ENCODE measurements around the gene XPO4. TPM values are rescaled to one million over a fixed set of nuclear protein-coding genes. Genes with fewer than 3 reads are reported as not detected.

XPO4 gene
- total and polyA plus RNA-seq, 2 of the 13 experiments (the other 11 are each of a cell fraction or from before 2014, with no cell fraction given): 8.4 to 24.8 TPM

DNA sequence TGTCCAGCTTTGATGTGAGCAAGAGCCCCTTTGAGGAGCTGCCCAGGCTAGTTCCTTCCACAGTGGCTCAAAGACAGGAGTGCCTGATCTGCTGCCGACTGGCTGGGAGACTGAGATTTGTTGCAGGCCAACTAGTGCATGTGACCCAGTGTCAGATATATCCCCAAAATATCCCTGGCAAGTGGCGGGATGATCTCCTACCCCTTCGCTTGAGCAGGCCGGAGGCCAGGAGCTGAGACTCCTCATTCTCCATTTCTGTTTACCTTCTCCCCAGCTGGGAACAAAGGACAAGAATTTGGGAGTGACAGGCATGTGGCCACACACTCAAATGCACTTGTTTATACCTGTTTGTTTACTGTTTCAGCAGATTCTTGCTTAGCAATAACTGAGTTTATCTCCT, 37.1 kb upstream of the XPO4 start (continued):
- TF ChIP-seq, protein P1, sequence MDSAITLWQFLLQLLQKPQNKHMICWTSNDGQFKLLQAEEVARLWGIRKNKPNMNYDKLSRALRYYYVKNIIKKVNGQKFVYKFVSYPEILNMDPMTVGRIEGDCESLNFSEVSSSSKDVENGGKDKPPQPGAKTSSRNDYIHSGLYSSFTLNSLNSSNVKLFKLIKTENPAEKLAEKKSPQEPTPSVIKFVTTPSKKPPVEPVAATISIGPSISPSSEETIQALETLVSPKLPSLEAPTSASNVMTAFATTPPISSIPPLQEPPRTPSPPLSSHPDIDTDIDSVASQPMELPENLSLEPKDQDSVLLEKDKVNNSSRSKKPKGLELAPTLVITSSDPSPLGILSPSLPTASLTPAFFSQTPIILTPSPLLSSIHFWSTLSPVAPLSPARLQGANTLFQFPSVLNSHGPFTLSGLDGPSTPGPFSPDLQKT (CRISPR knock-in tag; IDR thresholded peaks at IDR 0.05; ENCODE audit: borderline replicate concordance): no peak
- TF ChIP-seq HDAC2 (CRISPR knock-in tag; IDR thresholded peaks at IDR 0.05) (no peak), SOX6 (IDR thresholded peaks at IDR 0.05) (no peak), SOX6 (CRISPR knock-in tag; IDR thresholded peaks at IDR 0.05) (0 out of 2 replicates have a peak, but pooled peaks have one; percentile 37), FOXA1 (IDR thresholded peaks at IDR 0.05) (no peak), FOXA1 (CRISPR knock-in tag; IDR thresholded peaks at IDR 0.05) (0 out of 2 replicates have a peak, but pooled peaks have one; percentile 9), ZKSCAN5 (CRISPR knock-in tag; IDR thresholded peaks at IDR 0.05) (no peak), ARHGAP35 (CRISPR knock-in tag; IDR thresholded peaks at IDR 0.05; ENCODE audit: borderline replicate concordance) (no peak), JARID2 (CRISPR knock-in tag; IDR thresholded peaks at IDR 0.05; ENCODE audit: insufficient replicate concordance) (no peak), ZNF563 (CRISPR knock-in tag; IDR thresholded peaks at IDR 0.05) (no peak), FOXP1 (IDR thresholded peaks at IDR 0.05) (no peak), FOXP1 (CRISPR knock-in tag; IDR thresholded peaks at IDR 0.05) (peak; percentile 32; the same call in 1 of the 2 replicates), NCOA1 (CRISPR knock-in tag; IDR thresholded peaks at IDR 0.05) (0 out of 2 replicates have a peak, but pooled peaks have one; percentile 42)
- TF ChIP-seq, protein P2, sequence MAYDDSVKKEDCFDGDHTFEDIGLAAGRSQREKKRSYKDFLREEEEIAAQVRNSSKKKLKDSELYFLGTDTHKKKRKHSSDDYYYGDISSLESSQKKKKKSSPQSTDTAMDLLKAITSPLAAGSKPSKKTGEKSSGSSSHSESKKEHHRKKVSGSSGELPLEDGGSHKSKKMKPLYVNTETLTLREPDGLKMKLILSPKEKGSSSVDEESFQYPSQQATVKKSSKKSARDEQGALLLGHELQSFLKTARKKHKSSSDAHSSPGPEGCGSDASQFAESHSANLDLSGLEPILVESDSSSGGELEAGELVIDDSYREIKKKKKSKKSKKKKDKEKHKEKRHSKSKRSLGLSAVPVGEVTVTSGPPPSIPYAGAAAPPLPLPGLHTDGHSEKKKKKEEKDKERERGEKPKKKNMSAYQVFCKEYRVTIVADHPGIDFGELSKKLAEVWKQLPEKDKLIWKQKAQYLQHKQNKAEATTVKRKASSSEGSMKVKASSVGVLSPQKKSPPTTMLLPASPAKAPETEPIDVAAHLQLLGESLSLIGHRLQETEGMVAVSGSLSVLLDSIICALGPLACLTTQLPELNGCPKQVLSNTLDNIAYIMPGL (CRISPR knock-in tag; IDR thresholded peaks at IDR 0.05; ENCODE audit: borderline replicate concordance in 1 of 2, low read depth in 1 of 2): no peak
- TF ChIP-seq, protein P3, sequence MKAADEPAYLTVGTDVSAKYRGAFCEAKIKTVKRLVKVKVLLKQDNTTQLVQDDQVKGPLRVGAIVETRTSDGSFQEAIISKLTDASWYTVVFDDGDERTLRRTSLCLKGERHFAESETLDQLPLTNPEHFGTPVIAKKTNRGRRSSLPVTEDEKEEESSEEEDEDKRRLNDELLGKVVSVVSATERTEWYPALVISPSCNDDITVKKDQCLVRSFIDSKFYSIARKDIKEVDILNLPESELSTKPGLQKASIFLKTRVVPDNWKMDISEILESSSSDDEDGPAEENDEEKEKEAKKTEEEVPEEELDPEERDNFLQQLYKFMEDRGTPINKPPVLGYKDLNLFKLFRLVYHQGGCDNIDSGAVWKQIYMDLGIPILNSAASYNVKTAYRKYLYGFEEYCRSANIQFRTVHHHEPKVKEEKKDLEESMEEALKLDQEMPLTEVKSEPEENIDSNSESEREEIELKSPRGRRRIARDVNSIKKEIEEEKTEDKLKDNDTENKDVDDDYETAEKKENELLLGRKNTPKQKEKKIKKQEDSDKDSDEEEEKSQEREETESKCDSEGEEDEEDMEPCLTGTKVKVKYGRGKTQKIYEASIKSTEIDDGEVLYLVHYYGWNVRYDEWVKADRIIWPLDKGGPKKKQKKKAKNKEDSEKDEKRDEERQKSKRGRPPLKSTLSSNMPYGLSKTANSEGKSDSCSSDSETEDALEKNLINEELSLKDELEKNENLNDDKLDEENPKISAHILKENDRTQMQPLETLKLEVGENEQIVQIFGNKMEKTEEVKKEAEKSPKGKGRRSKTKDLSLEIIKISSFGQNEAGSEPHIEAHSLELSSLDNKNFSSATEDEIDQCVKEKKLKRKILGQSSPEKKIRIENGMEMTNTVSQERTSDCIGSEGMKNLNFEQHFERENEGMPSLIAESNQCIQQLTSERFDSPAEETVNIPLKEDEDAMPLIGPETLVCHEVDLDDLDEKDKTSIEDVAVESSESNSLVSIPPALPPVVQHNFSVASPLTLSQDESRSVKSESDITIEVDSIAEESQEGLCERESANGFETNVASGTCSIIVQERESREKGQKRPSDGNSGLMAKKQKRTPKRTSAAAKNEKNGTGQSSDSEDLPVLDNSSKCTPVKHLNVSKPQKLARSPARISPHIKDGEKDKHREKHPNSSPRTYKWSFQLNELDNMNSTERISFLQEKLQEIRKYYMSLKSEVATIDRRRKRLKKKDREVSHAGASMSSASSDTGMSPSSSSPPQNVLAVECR (CRISPR knock-in tag; IDR thresholded peaks at IDR 0.05; ENCODE audit: borderline replicate concordance): 0 out of 2 replicates have a peak, but pooled peaks have one; percentile 17
- TF ChIP-seq, protein P4, sequence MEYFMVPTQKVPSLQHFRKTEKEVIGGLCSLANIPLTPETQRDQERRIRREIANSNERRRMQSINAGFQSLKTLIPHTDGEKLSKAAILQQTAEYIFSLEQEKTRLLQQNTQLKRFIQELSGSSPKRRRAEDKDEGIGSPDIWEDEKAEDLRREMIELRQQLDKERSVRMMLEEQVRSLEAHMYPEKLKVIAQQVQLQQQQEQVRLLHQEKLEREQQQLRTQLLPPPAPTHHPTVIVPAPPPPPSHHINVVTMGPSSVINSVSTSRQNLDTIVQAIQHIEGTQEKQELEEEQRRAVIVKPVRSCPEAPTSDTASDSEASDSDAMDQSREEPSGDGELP (IDR thresholded peaks at IDR 0.05; ENCODE audit: borderline replicate concordance, low read depth): peak; percentile 77; the same call in 1 of the 2 replicates

Data from HepG2 (cell line).